HepG2 (cell line): ENCODE results near the gene COMMD4. TPM values are rescaled to one million over a fixed set of nuclear protein-coding genes. Genes with fewer than 3 reads are reported as not detected.

Experiments
- ATF7 ChIP-seq, 2 experiments: fragments of 450-650 bp in 1 of 2; sonication (generic) in 1 of 2; formaldehyde crosslinking in 1 of 2; IDR thresholded peaks; 2 replicates each; pipeline versions ENCODE4 v1.4.0 to v1.6.1; 2016 to 2020; ENCODE audit warnings: antibody characterized with exemption in 1 of 2, mild to moderate bottlenecking in 1 of 2, missing genetic modification reagents in 1 of 2
- BORCS8-MEF2B ChIP-seq: sonication (generic); formaldehyde crosslinking; IDR thresholded peaks from 2 replicates; pipeline ENCODE4 v1.8.0; 2022; ENCODE audit warnings: mild to moderate bottlenecking, missing genetic modification reagents
- CCDC6 ChIP-seq: sonication (generic); formaldehyde crosslinking; IDR thresholded peaks from 2 replicates; pipeline ENCODE4 v1.8.1; 2022; ENCODE audit warnings: mild to moderate bottlenecking, missing genetic modification reagents, moderate library complexity
- CEBPB ChIP-seq: IDR thresholded peaks from 2 replicates; pipeline ENCODE4 v1.6.1; 2011; ENCODE audit warnings: low read depth, low read length, improper control_type of control experiment, borderline replicate concordance
- HOXA7 ChIP-seq: sonication (generic); formaldehyde crosslinking; IDR thresholded peaks from 2 replicates; pipeline ENCODE4 v1.8.1; 2022; ENCODE audit warnings: mild to moderate bottlenecking, missing genetic modification reagents, moderate library complexity
- NFE2L2 ChIP-seq: fragments of 150-350 bp; IDR thresholded peaks from 2 replicates; pipeline ENCODE4 v1.6.1; 2014; ENCODE audit warnings: low read length
- NFYB ChIP-seq: sonication (generic); formaldehyde crosslinking; IDR thresholded peaks from 2 replicates; pipeline ENCODE4 v1.4.0; 2020; ENCODE audit warnings: missing genetic modification reagents
- NRL ChIP-seq: sonication (generic); formaldehyde crosslinking; IDR thresholded peaks from 2 replicates; pipeline ENCODE4 v1.5.0; 2020; ENCODE audit warnings: missing genetic modification reagents, mild to moderate bottlenecking, moderate library complexity, borderline replicate concordance
- PBX2 ChIP-seq: IDR thresholded peaks from 2 replicates; pipeline ENCODE4 v1.6.1; 2016; ENCODE audit warnings: control low read depth
- SCMH1 ChIP-seq: sonication (generic); formaldehyde crosslinking; IDR thresholded peaks from 2 replicates; pipeline ENCODE4 v1.9.0; 2021; ENCODE audit warnings: missing genetic modification reagents, mild to moderate bottlenecking, borderline replicate concordance
- SIN3B ChIP-seq: fragments of 150-350 bp; IDR thresholded peaks from 2 replicates; pipeline ENCODE4 v1.6.1; 2014; ENCODE audit warnings: low read length
- SOX5 ChIP-seq: IDR thresholded peaks from 2 replicates; pipeline ENCODE4 v1.6.1; 2016; ENCODE audit warnings: borderline replicate concordance
- SPEN ChIP-seq: sonication (generic); formaldehyde crosslinking; IDR thresholded peaks from 2 replicates; pipeline ENCODE4 v1.5.1; 2020; ENCODE audit warnings: low read depth, mild to moderate bottlenecking, missing genetic modification reagents
- TMF1 ChIP-seq: sonication (generic); formaldehyde crosslinking; IDR thresholded peaks from 2 replicates; pipeline ENCODE4 v1.8.1; 2022; ENCODE audit warnings: low read depth, missing genetic modification reagents
- TP53 ChIP-seq: sonication (generic); formaldehyde crosslinking; conservative IDR thresholded peaks from 2 replicates; pipeline ENCODE4 v1.4.0; 2020; ENCODE audit warnings: missing genetic modification reagents
- ZNF138 ChIP-seq: sonication (generic); formaldehyde crosslinking; IDR thresholded peaks from 2 replicates; pipeline ENCODE4 v1.5.0; 2020; ENCODE audit warnings: mild to moderate bottlenecking, low read depth, missing genetic modification reagents
- ZNF142 ChIP-seq: sonication (generic); formaldehyde crosslinking; IDR thresholded peaks from 2 replicates; pipeline ENCODE4 v1.4.0; 2020; ENCODE audit warnings: missing genetic modification reagents
- ZNF160 ChIP-seq: sonication (generic); formaldehyde crosslinking; IDR thresholded peaks from 2 replicates; pipeline ENCODE4 v1.8.0; 2022; ENCODE audit warnings: mild to moderate bottlenecking, inconsistent platforms, missing genetic modification reagents
- ZNF264 ChIP-seq: sonication (generic); formaldehyde crosslinking; IDR thresholded peaks from 2 replicates; pipeline ENCODE4 v1.4.0; 2020; ENCODE audit warnings: missing genetic modification reagents
- ZNF644 ChIP-seq: IDR thresholded peaks from 2 replicates; pipeline ENCODE4 v1.6.1; 2016; ENCODE audit warnings: low read depth
- ZNF777 ChIP-seq: sonication (generic); formaldehyde crosslinking; IDR thresholded peaks from 2 replicates; pipeline ENCODE4 v1.4.0; 2020; ENCODE audit warnings: missing genetic modification reagents
- ZZZ3 ChIP-seq: sonication (generic); formaldehyde crosslinking; IDR thresholded peaks from 2 replicates; pipeline ENCODE4 v1.4.0; 2020; ENCODE audit warnings: missing genetic modification reagents, mild to moderate bottlenecking, borderline replicate concordance
- polyA plus RNA-seq, 8 experiments: library from polyadenylated mRNA; depleted of rRNA in 3 of 8; stranded (reverse) in 7 of 8; unstranded in 1 of 8; fragments of >200 nt; fragmentation: Illumina TruSeq in 4 of 8; extraction: Trizol in 4 of 8; gene quantifications; 2 replicates each; pipeline versions ENCODE4 v1.2.1 to v1.2.3, GENCODE V29; 2011 to 2016; ENCODE audit warnings: low read depth in 4 of 8, missing spikeins in 1 of 8, mixed read lengths in 1 of 8; ENCODE audit not compliant: insufficient read depth in 1 of 8
- total RNA-seq, 5 experiments: library from RNA; depleted of rRNA; stranded (reverse); fragments of >200 nt; fragmentation: Illumina TruSeq; extraction: Trizol; gene quantifications; 2 replicates each; pipeline ENCODE4 v1.2.3, GENCODE V29; 2016; ENCODE audit warnings: low read depth in 1 of 5
- TF ChIP-seq, protein P1 (sequence below): sonication (generic); formaldehyde crosslinking; IDR thresholded peaks from 2 replicates; pipeline ENCODE4 v1.5.1; 2020; ENCODE audit warnings: mild to moderate bottlenecking, missing genetic modification reagents, moderate library complexity

Gene COMMD4
- total and polyA plus RNA-seq, 2 of the 13 experiments (the other 11 are each of a cell fraction or from before 2014, with no cell fraction given): 45.8 to 89.9 TPM

DNA sequence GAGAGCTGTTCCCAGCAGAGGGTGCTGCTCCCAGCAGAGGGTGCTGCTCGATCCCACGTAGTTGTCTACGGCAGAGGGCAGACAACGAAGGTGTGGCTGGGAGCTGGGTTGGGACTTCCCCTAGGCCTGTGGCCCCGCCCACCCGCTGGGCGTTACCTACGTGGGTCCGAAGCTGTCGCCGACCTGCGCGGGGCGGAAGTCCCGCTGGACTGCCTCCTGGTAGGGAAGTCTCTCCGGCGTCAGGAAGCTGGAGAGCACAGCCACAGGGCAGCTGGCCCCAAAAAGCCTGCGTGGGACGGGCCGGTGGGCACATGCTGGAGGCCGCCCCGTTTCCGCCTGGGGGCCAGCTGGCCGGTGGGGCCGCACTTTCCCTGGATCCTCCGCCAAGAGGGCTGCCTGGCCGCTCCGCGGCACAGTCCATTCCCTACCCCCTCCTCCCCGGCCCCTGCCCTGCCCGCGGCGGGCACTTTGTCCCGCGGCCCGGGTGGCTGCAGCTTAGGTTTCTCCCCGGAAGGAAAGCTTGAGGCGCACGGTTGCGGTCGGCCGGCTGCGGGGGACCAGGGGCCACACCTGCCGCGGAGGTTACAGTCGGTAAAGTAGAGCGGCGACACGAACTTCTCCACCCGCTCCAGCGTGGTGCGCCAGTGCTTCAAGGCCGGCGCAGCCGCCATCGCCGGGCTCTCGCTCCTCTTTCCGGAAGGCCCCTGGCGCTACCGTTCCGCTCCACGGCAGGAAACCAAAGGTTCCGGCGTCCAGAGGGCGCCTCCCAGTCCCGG, 32.2 kb downstream of the COMMD4 start, which contains the start of gene MAN2C1 (continued):
- TF ChIP-seq SCMH1 (CRISPR knock-in tag) (no peak), NFE2L2 (0 out of 2 replicates have a peak, but pooled peaks have one; percentile 11), PBX2 (CRISPR knock-in tag) (no peak), TP53 (no peak), ZNF777 (CRISPR knock-in tag) (peak; percentile 59), TMF1 (CRISPR knock-in tag) (peak; percentile 63), SOX5 (peak; percentile 58; the same call in 1 of the 2 replicates), ZZZ3 (CRISPR knock-in tag) (peak; percentile 58; the same call in 1 of the 2 replicates), ZNF644 (no peak), ZNF142 (CRISPR knock-in tag) (0 out of 2 replicates have a peak, but pooled peaks have one; percentile 34), SIN3B (peak; percentile 83), ZNF138 (peak; percentile 75), CEBPB (no peak), NRL (CRISPR knock-in tag) (peak; percentile 88), NFYB (CRISPR knock-in tag) (peak; percentile 38; the same call in 1 of the 2 replicates), ZNF264 (CRISPR knock-in tag) (peak; percentile 86), BORCS8-MEF2B (peak; percentile 80), ZNF160 (CRISPR knock-in tag) (no peak), ATF7 (IDR thresholded peaks at IDR 0.05) (no peak), ATF7 (CRISPR knock-in tag; IDR thresholded peaks at IDR 0.05) (no peak), SPEN (CRISPR knock-in tag) (peak; percentile 87), CCDC6 (CRISPR knock-in tag) (peak; percentile 36; the same call in 1 of the 2 replicates), HOXA7 (CRISPR knock-in tag) (no peak)
- TF ChIP-seq, protein P1, sequence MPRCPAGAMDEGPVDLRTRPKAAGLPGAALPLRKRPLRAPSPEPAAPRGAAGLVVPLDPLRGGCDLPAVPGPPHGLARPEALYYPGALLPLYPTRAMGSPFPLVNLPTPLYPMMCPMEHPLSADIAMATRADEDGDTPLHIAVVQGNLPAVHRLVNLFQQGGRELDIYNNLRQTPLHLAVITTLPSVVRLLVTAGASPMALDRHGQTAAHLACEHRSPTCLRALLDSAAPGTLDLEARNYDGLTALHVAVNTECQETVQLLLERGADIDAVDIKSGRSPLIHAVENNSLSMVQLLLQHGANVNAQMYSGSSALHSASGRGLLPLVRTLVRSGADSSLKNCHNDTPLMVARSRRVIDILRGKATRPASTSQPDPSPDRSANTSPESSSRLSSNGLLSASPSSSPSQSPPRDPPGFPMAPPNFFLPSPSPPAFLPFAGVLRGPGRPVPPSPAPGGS (CRISPR knock-in tag): peak; percentile 94
